Parathyroid adenoma (tissue), 2 donors: ENCODE measurements around the gene S100A12.

Source experiments
- H2AFZ ChIP-seq: fragments of 300-600 bp; sonication (generic); one replicate; pipeline ENCODE4 v1.7.0; 2017; ENCODE audit warnings: antibody characterized with exemption, mild to moderate bottlenecking
- H3K27ac ChIP-seq: fragments of 300-600 bp; sonication (generic); one replicate; pipeline ENCODE4 v1.7.0; 2017
- H3K27me3 ChIP-seq: fragments of 300-600 bp; sonication (generic); one replicate; pipeline ENCODE4 v1.7.0; 2017; ENCODE audit warnings: low read length; ENCODE audit not compliant: control insufficient read depth, insufficient read depth
- H3K36me3 ChIP-seq: fragments of 300-600 bp; sonication (generic); one replicate; pipeline ENCODE4 v1.7.0; 2017; ENCODE audit warnings: low read length; ENCODE audit not compliant: control insufficient read depth, insufficient read depth
- H3K4me1 ChIP-seq: fragments of 300-600 bp; sonication (generic); one replicate; pipeline ENCODE4 v1.7.0; 2017; ENCODE audit warnings: control low read depth
- H3K4me2 ChIP-seq: fragments of 300-600 bp; sonication (generic); one replicate; pipeline ENCODE4 v1.7.0; 2017; ENCODE audit warnings: low read length
- H3K4me3 ChIP-seq: fragments of 300-600 bp; sonication (generic); one replicate; pipeline ENCODE4 v1.7.0; 2017; ENCODE audit warnings: low read depth, low read length
- H3K79me2 ChIP-seq: fragments of 300-600 bp; sonication (generic); one replicate; pipeline ENCODE4 v1.7.0; 2017; ENCODE audit warnings: control low read depth
- H3K9ac ChIP-seq: fragments of 300-600 bp; sonication (generic); one replicate; pipeline ENCODE4 v1.7.0; 2017; ENCODE audit warnings: mild to moderate bottlenecking
- H3K9me3 ChIP-seq: fragments of 300-600 bp; sonication (generic); one replicate; pipeline ENCODE4 v1.7.0; 2017; ENCODE audit warnings: low read length; ENCODE audit not compliant: control insufficient read depth
- TF ChIP-seq, protein P1 (sequence below): fragments of 300-600 bp; sonication (generic); IDR thresholded peaks from one replicate; pipeline ENCODE4 v1.7.0; 2017; ENCODE audit warnings: antibody characterized with exemption, mild to moderate bottlenecking
- donor health status: primary hyperparathyroidism.

S100A12 gene

DNA sequence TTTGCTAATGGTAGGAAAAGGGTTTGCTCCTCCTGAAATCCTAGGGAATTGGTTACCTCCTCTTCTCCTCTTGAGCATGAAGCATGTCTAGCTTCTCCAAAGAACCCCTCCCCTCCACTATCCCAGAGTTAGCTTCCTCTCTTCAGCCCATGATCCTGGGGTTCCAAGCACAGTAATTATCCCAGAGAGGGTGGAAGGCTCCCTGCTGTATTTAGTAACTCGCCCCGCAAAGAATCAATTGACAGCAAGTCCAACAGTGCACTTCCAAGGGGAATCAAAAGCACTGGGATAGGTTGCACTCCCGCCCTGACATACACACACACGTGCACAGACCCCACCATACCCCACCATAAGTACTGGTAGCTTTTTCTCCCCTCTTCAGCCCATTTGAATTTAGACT, 12.4 kb upstream of the S100A12 start:
- Histone ChIP-seq H3K4me3 (no peak overlapping the region), H3K79me2 (no peaks in the 10 kb centered on the region), H3K4me1 (no peaks in the 10 kb centered on the region), H2AFZ (no peak overlapping the region), H3K27me3 (no peaks in the 10 kb centered on the region), H3K27ac (no peak overlapping the region), H3K4me2 (no peak overlapping the region), H3K9ac (no peak overlapping the region), H3K36me3 (no peaks in the 10 kb centered on the region), H3K9me3 (no peaks in the 10 kb centered on the region)
- TF ChIP-seq, protein P1, sequence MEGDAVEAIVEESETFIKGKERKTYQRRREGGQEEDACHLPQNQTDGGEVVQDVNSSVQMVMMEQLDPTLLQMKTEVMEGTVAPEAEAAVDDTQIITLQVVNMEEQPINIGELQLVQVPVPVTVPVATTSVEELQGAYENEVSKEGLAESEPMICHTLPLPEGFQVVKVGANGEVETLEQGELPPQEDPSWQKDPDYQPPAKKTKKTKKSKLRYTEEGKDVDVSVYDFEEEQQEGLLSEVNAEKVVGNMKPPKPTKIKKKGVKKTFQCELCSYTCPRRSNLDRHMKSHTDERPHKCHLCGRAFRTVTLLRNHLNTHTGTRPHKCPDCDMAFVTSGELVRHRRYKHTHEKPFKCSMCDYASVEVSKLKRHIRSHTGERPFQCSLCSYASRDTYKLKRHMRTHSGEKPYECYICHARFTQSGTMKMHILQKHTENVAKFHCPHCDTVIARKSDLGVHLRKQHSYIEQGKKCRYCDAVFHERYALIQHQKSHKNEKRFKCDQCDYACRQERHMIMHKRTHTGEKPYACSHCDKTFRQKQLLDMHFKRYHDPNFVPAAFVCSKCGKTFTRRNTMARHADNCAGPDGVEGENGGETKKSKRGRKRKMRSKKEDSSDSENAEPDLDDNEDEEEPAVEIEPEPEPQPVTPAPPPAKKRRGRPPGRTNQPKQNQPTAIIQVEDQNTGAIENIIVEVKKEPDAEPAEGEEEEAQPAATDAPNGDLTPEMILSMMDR: no peak

DNA sequence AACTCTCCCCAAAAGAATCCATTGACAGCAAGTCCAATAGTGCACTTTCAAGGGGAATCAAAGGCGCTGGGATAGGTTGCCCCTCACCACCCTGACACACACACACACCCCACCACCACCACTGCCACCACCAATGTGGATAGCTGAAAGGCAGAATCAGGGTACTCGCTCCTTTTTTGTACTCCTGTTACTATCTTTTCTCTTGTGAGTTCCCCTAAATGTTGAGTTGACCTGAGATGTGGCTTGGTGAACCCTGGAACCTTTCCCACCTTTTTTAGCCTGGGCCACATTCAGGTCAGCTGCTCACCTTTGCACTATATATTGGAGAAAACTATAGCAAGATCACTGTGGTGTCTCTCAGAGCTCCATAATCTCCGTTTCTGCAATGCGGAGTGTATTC, 11.6 kb upstream of the S100A12 start:
- Histone ChIP-seq H3K4me2 (no peak overlapping the region), H3K27me3 (no peaks in the 10 kb centered on the region), H3K9me3 (no peaks in the 10 kb centered on the region), H3K9ac (no peak overlapping the region), H2AFZ (no peak overlapping the region), H3K4me3 (no peak overlapping the region), H3K36me3 (no peaks in the 10 kb centered on the region), H3K27ac (no peak overlapping the region), H3K4me1 (no peaks in the 10 kb centered on the region), H3K79me2 (no peaks in the 10 kb centered on the region)
- TF ChIP-seq, protein P1: no peak

DNA sequence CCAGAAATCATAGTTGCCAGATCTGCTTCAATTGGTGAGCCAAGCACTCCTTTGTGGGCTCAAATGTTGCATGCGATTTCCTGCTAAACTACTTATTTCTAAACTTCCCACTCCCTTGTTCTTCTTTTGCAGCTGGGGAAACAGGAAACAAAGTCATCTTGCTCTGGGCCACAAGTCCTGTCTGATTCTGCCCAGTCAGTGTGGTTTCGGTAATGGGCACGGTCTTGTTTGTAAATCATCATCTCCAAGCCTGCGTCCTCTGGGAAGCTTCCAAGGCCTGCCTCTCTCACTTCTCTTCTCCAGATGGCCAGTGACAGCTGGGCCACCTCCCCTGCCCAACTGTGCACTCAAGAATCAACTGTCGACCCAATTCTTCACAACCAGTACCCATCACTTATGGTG, 11.1 kb upstream of the S100A12 start:
- Histone ChIP-seq H3K27me3 (no peaks in the 10 kb centered on the region), H3K36me3 (no peaks in the 10 kb centered on the region), H3K4me1 (no peaks in the 10 kb centered on the region), H3K79me2 (no peaks in the 10 kb centered on the region), H3K27ac (no peak overlapping the region), H2AFZ (no peak overlapping the region), H3K9ac (no peak overlapping the region), H3K4me3 (no peak overlapping the region), H3K9me3 (no peaks in the 10 kb centered on the region), H3K4me2 (no peak overlapping the region)
- TF ChIP-seq, protein P1: no peak

DNA sequence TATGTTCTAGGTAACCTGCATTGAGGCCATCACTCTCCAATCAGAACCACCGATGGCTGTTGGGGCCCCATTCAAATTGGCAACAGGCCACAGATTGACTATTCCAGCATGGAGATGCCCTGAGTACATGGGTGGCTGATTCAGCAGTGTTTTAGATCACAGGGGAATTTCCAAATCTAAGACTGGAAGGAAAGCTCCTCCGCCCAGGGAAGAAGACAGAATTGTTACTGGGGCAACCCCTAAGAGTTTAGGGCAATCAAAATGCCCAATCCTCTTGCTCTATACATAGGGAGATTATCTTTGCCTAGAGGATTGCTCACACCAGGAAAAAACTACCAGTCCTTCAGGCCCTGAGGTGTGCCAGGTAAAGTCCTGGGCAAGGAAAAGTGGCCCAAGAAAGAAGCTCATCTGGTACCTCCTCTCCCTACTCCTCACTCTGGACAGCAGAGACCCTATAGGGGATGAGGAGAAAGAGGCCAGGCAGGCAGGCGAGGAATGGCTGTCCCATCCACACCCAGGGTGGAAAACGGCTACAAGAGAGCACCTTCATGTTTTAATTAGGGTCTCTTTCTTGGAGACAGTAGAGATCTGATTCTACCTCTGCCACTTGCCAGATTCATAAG, 9.6 kb upstream of the S100A12 start:
- Histone ChIP-seq H3K27me3 (no peaks in the 10 kb centered on the region), H3K27ac (no peak overlapping the region), H3K4me2 (no peak overlapping the region), H3K4me3 (no peak overlapping the region), H3K79me2 (no peaks in the 10 kb centered on the region), H3K9ac (no peak overlapping the region), H3K9me3 (no peaks in the 10 kb centered on the region), H3K36me3 (no peaks in the 10 kb centered on the region), H3K4me1 (no peaks in the 10 kb centered on the region), H2AFZ (no peak overlapping the region)
- TF ChIP-seq, protein P1: no peak

DNA sequence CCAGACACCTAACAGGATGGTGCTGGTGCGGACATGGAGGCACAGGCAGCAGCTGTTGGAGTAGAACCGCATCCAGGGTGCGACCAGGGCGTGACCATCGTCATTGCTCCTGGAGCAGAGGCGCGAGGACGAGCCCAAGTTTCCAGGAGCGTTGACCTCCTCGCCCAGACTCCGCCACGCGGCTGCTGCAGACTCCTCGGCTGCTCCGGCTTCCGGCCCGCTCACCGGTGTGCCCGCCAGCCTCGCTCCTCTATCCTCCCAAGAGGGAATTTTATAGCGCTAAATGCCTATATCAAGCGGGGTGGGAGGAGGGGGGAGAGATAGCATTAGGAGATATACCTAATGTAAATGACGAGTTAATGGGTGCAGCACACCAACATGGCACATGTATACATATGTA, 5.3 kb upstream of the S100A12 start:
- no peaks in the 10 kb centered on the region for H3K9me3 ChIP-seq
- no peak overlapping the region for H3K27ac ChIP-seq
- no peak overlapping the region for H3K4me2 ChIP-seq
- no peak overlapping the region for H2AFZ ChIP-seq
- no peaks in the 10 kb centered on the region for H3K36me3 ChIP-seq
- no peaks in the 10 kb centered on the region for H3K4me1 ChIP-seq
- TF ChIP-seq, protein P1: no peak
- H3K27me3 ChIP-seq: no peaks in the 10 kb centered on the region
- H3K9ac ChIP-seq: no peak overlapping the region
- H3K4me3 ChIP-seq: no peak overlapping the region
- no peaks in the 10 kb centered on the region for H3K79me2 ChIP-seq
